ENCODE data around the gene NHERF1. TPM values are rescaled to one million over a fixed set of nuclear protein-coding genes. Genes with fewer than 3 reads are reported as not detected.

NHERF1 gene
- total and polyA plus RNA-seq, 2 of the 8 experiments (the other 6 are each of a cell fraction or from before 2014, with no cell fraction given), result 92.9 to 99.2 TPM

GRCh38 chr17:74773871-74774286, 25.5 kb downstream of the NHERF1 start (continued):
- TF ChIP-seq RBBP5 (IDR thresholded peaks at IDR 0.05; ENCODE audit: borderline replicate concordance, low read depth, low read length) (no peak), BRCA1 (IDR thresholded peaks at IDR 0.05; ENCODE audit: low read depth, low read length) (no peak), CHD2 (IDR thresholded peaks at IDR 0.05; ENCODE audit: low read length) (no peak)

All from H1 (cell line).